ENCODE results near the gene GLRA3.

DNA sequence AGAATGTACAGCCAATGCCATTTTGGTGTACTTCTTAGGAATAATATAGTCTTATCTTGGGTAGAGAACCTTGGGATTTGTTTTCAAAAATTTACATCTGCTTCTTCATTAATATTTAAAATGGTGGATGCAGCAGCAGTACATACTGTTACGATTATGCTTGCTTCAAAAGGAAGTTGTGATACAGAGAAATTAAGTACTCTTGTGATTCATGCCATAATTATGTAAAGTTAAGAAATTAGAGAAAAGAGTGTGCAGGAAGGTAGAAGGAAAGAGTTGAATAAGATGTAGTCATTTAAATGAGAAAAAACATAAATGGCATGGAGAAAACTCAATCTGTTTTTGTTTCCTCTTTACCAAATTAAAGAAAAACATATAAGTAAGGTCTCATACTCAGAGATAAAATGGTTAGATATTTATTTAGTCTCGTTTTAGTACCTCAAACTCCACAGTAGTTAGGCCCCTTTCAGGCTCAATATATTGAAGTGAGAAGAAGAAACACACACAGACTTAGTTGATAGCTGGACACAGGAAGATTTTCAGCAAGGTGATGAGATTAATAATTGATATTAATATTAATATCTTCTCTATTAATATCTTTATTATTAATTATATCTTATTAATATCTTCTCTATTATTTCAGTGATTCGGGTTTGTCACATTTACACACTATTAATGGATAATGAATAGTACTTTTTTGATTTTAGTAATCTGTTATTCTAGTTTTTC is 236.6 kb downstream of the GLRA3 start:
- TF ChIP-seq YY1 (IDR thresholded peaks at IDR 0.05; ENCODE audit: low read depth) (no peak), ZBTB7A (IDR thresholded peaks at IDR 0.05; ENCODE audit: low read depth) (no peak), CEBPB (IDR thresholded peaks at IDR 0.05) (no peak)

All from Ishikawa (cell line).